Posterior cingulate gyrus (tissue), 11 donors: ENCODE measurements around the gene CAMK2G.

Source experiments
- DNase-seq, 10 donors: peaks; one replicate each; pipeline versions ENCODE4 v3.0.0 to v3.0.0-alpha.2; 2020 to 2021; ENCODE audit warnings: mixed read lengths in 3 of 10
- intact Hi-C: fragments of 100-400 bp; cut with DNase I; formaldehyde crosslinking; loops from one replicate; pipeline ENCODE4 v1.15.1; 2023

The CAMK2G gene

GRCh38 chr10:73781879-73782748 lies 92.2 kb downstream of the CAMK2G start, which contains the start of gene CHCHD1:
Gene CHCHD1 (plus strand): TSS chr10:73782048. CDS start chr10:73782076, 28 bp downstream.
- intact Hi-C loops = no loop called here
- peak; percentile 89 to 99 (median 95) for DNase-seq

GRCh38 chr10:73781548-73781878 lies 92.8 kb downstream of the CAMK2G start:
- no peak for DNase-seq
- intact Hi-C loops = no loop called here

GRCh38 chr10:73780966-73781365 lies 93.4 kb downstream of the CAMK2G start:
- DNase-seq = no peak
- intact Hi-C loops = no loop called here

- DNase-seq = no peak
- intact Hi-C loops = no loop called here
Observed at GRCh38 chr10:73780301-73780700, 94.1 kb downstream of the CAMK2G start.

- intact Hi-C loops = no loop called here
- DNase-seq = no peak
Observed at GRCh38 chr10:73779539-73780197, 94.7 kb downstream of the CAMK2G start.

- intact Hi-C loops = no loop called here
- DNase-seq = no peak
Observed at GRCh38 chr10:73779018-73779417, 95.3 kb downstream of the CAMK2G start.

- intact Hi-C loops = no loop called here
- no peak for DNase-seq
Observed at GRCh38 chr10:73774637-73775036, 99.7 kb downstream of the CAMK2G start.

GRCh38 chr10:73773152-73773879 lies 101.0 kb downstream of the CAMK2G start:
- intact Hi-C loops = no loop called here
- DNase-seq = peak in 3 of 10 donors; percentile 10 to 79 (median 23)

GRCh38 chr10:73772281-73773151 lies 101.8 kb downstream of the CAMK2G start:
- intact Hi-C loops = no loop called here
- peak; percentile 39 to 96 (median 76) for DNase-seq

GRCh38 chr10:73771722-73772280 lies 102.6 kb downstream of the CAMK2G start:
- peak in 9 of 10 donors; percentile 81 to 98 (median 87) for DNase-seq
- intact Hi-C loops = no loop called here

- intact Hi-C loops = no loop called here
- no peak for DNase-seq
Observed at GRCh38 chr10:73769396-73769795, 105.0 kb downstream of the CAMK2G start.

- peak in 1 of 10 donors; percentile 75 for DNase-seq
- intact Hi-C loops = no loop called here
Observed at GRCh38 chr10:73768881-73769280, 105.5 kb downstream of the CAMK2G start.

GRCh38 chr10:73765066-73765465 lies 109.3 kb downstream of the CAMK2G start:
- no peak for DNase-seq
- intact Hi-C loops = no loop called here

GRCh38 chr10:73763343-73763742 lies 111.0 kb downstream of the CAMK2G start:
- DNase-seq = no peak
- intact Hi-C loops = no loop called here

- intact Hi-C loops = no loop called here
- DNase-seq = no peak
Observed at GRCh38 chr10:73762915-73763314, 111.4 kb downstream of the CAMK2G start.
